DND-41 (cell line): ENCODE measurements around the gene LMOD3.

ENCODE experiments used
- ATAC-seq: fragments of 200-7000 bp; cut with Tn5 transposase; 3 replicates; pipeline ENCODE4 v1.9.1; 2021; ENCODE audit warnings: low read depth; ENCODE audit not compliant: insufficient read depth
- DNase-seq: peaks from one replicate; pipeline ENCODE4 v3.0.0-alpha.2; 2020
- H2AFZ ChIP-seq: 2 replicates; pipeline ENCODE4 v1.6.0; 2012; ENCODE audit warnings: low read depth, low read length
- H3K27ac ChIP-seq: 2 replicates; pipeline ENCODE4 v1.5.1; 2012; ENCODE audit warnings: low read length, inconsistent platforms
- H3K27me3 ChIP-seq: fragments of 200-600 bp; sonication (generic); 2 replicates; pipeline ENCODE4 v1.6.0; 2012; ENCODE audit warnings: low read length, mild to moderate bottlenecking, inconsistent platforms; ENCODE audit not compliant: insufficient read depth, poor library complexity
- H3K36me3 ChIP-seq: 2 replicates; pipeline ENCODE4 v1.5.1; 2012; ENCODE audit warnings: low read length, inconsistent platforms; ENCODE audit not compliant: insufficient read depth
- H3K4me1 ChIP-seq: 2 replicates; pipeline ENCODE4 v1.5.1; 2012; ENCODE audit warnings: mild to moderate bottlenecking, low read length; ENCODE audit not compliant: insufficient read depth
- H3K4me2 ChIP-seq: 2 replicates; pipeline ENCODE4 v1.6.0; 2012; ENCODE audit warnings: mild to moderate bottlenecking, moderate library complexity, low read length, inconsistent platforms; ENCODE audit not compliant: insufficient read depth
- H3K4me3 ChIP-seq, 2 experiments: fragments of 200-600 bp in 1 of 2; shearing (Covaris generic) in 1 of 2; 2 replicates each; pipeline ENCODE4 v1.5.1; 2012 to 2016; ENCODE audit warnings: inconsistent platforms in 2 of 2, low read length in 2 of 2, mild to moderate bottlenecking in 2 of 2, low read depth in 1 of 2, moderate library complexity in 1 of 2
- H3K79me2 ChIP-seq: 2 replicates; pipeline ENCODE4 v1.6.0; 2012; ENCODE audit warnings: low read length, inconsistent platforms; ENCODE audit not compliant: insufficient read depth
- H3K9ac ChIP-seq: 2 replicates; pipeline ENCODE4 v1.6.0; 2012; ENCODE audit warnings: low read depth, mild to moderate bottlenecking, inconsistent platforms, low read length, moderate library complexity
- H3K9me3 ChIP-seq: 2 replicates; pipeline ENCODE4 v1.5.1; 2012; ENCODE audit warnings: low read length, moderate library complexity, mild to moderate bottlenecking, inconsistent platforms; ENCODE audit not compliant: insufficient read depth, severe bottlenecking
- H4K20me1 ChIP-seq: 2 replicates; pipeline ENCODE4 v1.6.0; 2012; ENCODE audit warnings: low read length; ENCODE audit not compliant: insufficient read depth
- CTCF ChIP-seq: IDR thresholded peaks from 2 replicates; pipeline ENCODE4 v1.5.1; 2012; ENCODE audit warnings: borderline replicate concordance, low read length, moderate library complexity, mild to moderate bottlenecking; ENCODE audit not compliant: poor library complexity, severe bottlenecking; ENCODE audit errors: extremely low read depth
- EZH2 ChIP-seq: IDR thresholded peaks from 3 replicates; pipeline ENCODE4 v1.6.1; 2012; ENCODE audit warnings: borderline replicate concordance, low read depth, mild to moderate bottlenecking, moderate library complexity, low read length, inconsistent platforms; ENCODE audit not compliant: severe bottlenecking

The LMOD3 gene

GRCh38 chr3:69164296-69164695 is 41.9 kb upstream of the LMOD3 start:
- H3K4me2 ChIP-seq: no peak overlapping the region
- no peaks in the 10 kb centered on the region for H4K20me1 ChIP-seq
- DNase-seq (no peak), ATAC-seq (no peak)
- H3K9ac ChIP-seq: no peak overlapping the region
- peaks cover 2% of the 10 kb centered on the region; the same call in 1 of the 2 replicates for H3K36me3 ChIP-seq
- H3K4me3 ChIP-seq: no peak overlapping the region
- no peaks in the 10 kb centered on the region for H3K79me2 ChIP-seq
- TF ChIP-seq EZH2 (no peak), CTCF (no peak)
- no peaks in the 10 kb centered on the region for H3K27me3 ChIP-seq
- no peak overlapping the region for H2AFZ ChIP-seq
- no peak overlapping the region for H3K27ac ChIP-seq
- no peaks in the 10 kb centered on the region for H3K4me1 ChIP-seq
- H3K9me3 ChIP-seq: no peaks in the 10 kb centered on the region

GRCh38 chr3:69162308-69162980 is 40.0 kb upstream of the LMOD3 start:
- H2AFZ ChIP-seq: no peak overlapping the region
- DNase-seq: no peak
- H3K27ac ChIP-seq: no peak overlapping the region
- no peaks in the 10 kb centered on the region for H3K36me3 ChIP-seq
- TF ChIP-seq CTCF (no peak), EZH2 (no peak)
- no peaks in the 10 kb centered on the region for H3K9me3 ChIP-seq
- no peaks in the 10 kb centered on the region for H3K79me2 ChIP-seq
- no peak overlapping the region for H3K4me3 ChIP-seq
- H3K9ac ChIP-seq: no peak overlapping the region
- no peak overlapping the region for H3K4me2 ChIP-seq
- H3K27me3 ChIP-seq: no peaks in the 10 kb centered on the region
- H3K4me1 ChIP-seq: no peaks in the 10 kb centered on the region
- no peaks in the 10 kb centered on the region for H4K20me1 ChIP-seq
- ATAC-seq: no peak

GRCh38 chr3:69161587-69162307 is 39.4 kb upstream of the LMOD3 start:
- H3K27me3 ChIP-seq: no peaks in the 10 kb centered on the region
- H2AFZ ChIP-seq: no peak overlapping the region
- no peaks in the 10 kb centered on the region for H3K36me3 ChIP-seq
- DNase-seq: peak; percentile 46
- no peak overlapping the region for H3K9ac ChIP-seq
- no peak overlapping the region for H3K4me2 ChIP-seq
- no peaks in the 10 kb centered on the region for H3K79me2 ChIP-seq
- no peak overlapping the region for H3K4me3 ChIP-seq
- peak; percentile 75 for ATAC-seq
- no peaks in the 10 kb centered on the region for H4K20me1 ChIP-seq
- TF ChIP-seq EZH2 (no peak), CTCF (peak; percentile 98)
- H3K4me1 ChIP-seq: no peaks in the 10 kb centered on the region
- no peaks in the 10 kb centered on the region for H3K9me3 ChIP-seq
- H3K27ac ChIP-seq: no peak overlapping the region
